Glutamatergic neuron (in vitro differentiated cells): ENCODE measurements around the gene SARDH. TPM values are rescaled to one million over a fixed set of nuclear protein-coding genes. Genes with fewer than 3 reads are reported as not detected.

ENCODE experiments used
- DNase-seq: peaks from one replicate; pipeline ENCODE4 v3.0.0; 2022
- H3K27ac Mint-ChIP-seq: one replicate; pipeline ENCODE4 v1.8.0; 2020; ENCODE audit warnings: mild to moderate bottlenecking, mixed read lengths, inconsistent platforms; ENCODE audit not compliant: unreplicated experiment
- H3K27me3 Mint-ChIP-seq: one replicate; pipeline ENCODE4 v1.8.0; 2020; ENCODE audit warnings: mild to moderate bottlenecking, moderate library complexity, mixed read lengths, inconsistent platforms; ENCODE audit not compliant: unreplicated experiment
- H3K36me3 Mint-ChIP-seq: one replicate; pipeline ENCODE4 v1.8.0; 2020; ENCODE audit warnings: mild to moderate bottlenecking, mixed read lengths, inconsistent platforms; ENCODE audit not compliant: unreplicated experiment
- H3K4me1 Mint-ChIP-seq: one replicate; pipeline ENCODE4 v1.8.0; 2020; ENCODE audit warnings: mild to moderate bottlenecking, low read depth, mixed read lengths, inconsistent platforms; ENCODE audit not compliant: unreplicated experiment
- H3K4me3 Mint-ChIP-seq: one replicate; pipeline ENCODE4 v1.8.0; 2020; ENCODE audit warnings: mild to moderate bottlenecking, mixed read lengths, inconsistent platforms; ENCODE audit not compliant: unreplicated experiment
- H3K9me3 Mint-ChIP-seq: one replicate; pipeline ENCODE4 v1.8.0; 2020; ENCODE audit warnings: mild to moderate bottlenecking, moderate library complexity, mixed read lengths, inconsistent platforms; ENCODE audit not compliant: unreplicated experiment
- total RNA-seq: library from RNA; stranded (reverse); fragmentation: NEBNext Ultra II Directional; extraction: Animal tissue kit (Norgen Biotek cat#: 25700); gene quantifications from one replicate; pipeline ENCODE4 v1.2.1, GENCODE V29; 2021; ENCODE audit not compliant: unreplicated experiment
- TF ChIP-seq, protein P1 (sequence below): fragments of 200-600 bp; sonication (generic); IDR thresholded peaks from one replicate; pipeline ENCODE4 v1.5.0; 2021; ENCODE audit not compliant: partially characterized antibody, unreplicated experiment

Gene SARDH
- total RNA-seq, 1 donor from 2014 or later, result 2.0 TPM

- H3K4me3 Mint-ChIP-seq, result no peak overlapping the region
- DNase-seq, result peak; percentile 10
- peaks cover 6% of the 10 kb centered on the region for H3K9me3 Mint-ChIP-seq
- H3K4me1 Mint-ChIP-seq, result peaks cover 22% of the 10 kb centered on the region
- peaks cover 6% of the 10 kb centered on the region for H3K27me3 Mint-ChIP-seq
- peak overlapping the region; percentile 18 for H3K27ac Mint-ChIP-seq
- H3K36me3 Mint-ChIP-seq, result no peaks in the 10 kb centered on the region
- TF ChIP-seq, protein P1, sequence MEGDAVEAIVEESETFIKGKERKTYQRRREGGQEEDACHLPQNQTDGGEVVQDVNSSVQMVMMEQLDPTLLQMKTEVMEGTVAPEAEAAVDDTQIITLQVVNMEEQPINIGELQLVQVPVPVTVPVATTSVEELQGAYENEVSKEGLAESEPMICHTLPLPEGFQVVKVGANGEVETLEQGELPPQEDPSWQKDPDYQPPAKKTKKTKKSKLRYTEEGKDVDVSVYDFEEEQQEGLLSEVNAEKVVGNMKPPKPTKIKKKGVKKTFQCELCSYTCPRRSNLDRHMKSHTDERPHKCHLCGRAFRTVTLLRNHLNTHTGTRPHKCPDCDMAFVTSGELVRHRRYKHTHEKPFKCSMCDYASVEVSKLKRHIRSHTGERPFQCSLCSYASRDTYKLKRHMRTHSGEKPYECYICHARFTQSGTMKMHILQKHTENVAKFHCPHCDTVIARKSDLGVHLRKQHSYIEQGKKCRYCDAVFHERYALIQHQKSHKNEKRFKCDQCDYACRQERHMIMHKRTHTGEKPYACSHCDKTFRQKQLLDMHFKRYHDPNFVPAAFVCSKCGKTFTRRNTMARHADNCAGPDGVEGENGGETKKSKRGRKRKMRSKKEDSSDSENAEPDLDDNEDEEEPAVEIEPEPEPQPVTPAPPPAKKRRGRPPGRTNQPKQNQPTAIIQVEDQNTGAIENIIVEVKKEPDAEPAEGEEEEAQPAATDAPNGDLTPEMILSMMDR, result no peak
Measured at GRCh38 chr9:133705576-133705975, 32.6 kb downstream of the SARDH start.

GRCh38 chr9:133704711-133705181, 33.4 kb downstream of the SARDH start:
- Mint-ChIP-seq H3K36me3 (no peaks in the 10 kb centered on the region), H3K9me3 (peaks cover 4% of the 10 kb centered on the region), H3K4me3 (no peak overlapping the region), H3K27ac (no peak overlapping the region), H3K4me1 (peaks cover 24% of the 10 kb centered on the region), H3K27me3 (peaks cover 6% of the 10 kb centered on the region)
- peak; percentile 18 for DNase-seq
- TF ChIP-seq, protein P1, result no peak

GRCh38 chr9:133703591-133704399, 34.4 kb downstream of the SARDH start:
- peaks cover 1% of the 10 kb centered on the region for H3K36me3 Mint-ChIP-seq
- H3K4me1 Mint-ChIP-seq, result peaks cover 20% of the 10 kb centered on the region

DNA sequence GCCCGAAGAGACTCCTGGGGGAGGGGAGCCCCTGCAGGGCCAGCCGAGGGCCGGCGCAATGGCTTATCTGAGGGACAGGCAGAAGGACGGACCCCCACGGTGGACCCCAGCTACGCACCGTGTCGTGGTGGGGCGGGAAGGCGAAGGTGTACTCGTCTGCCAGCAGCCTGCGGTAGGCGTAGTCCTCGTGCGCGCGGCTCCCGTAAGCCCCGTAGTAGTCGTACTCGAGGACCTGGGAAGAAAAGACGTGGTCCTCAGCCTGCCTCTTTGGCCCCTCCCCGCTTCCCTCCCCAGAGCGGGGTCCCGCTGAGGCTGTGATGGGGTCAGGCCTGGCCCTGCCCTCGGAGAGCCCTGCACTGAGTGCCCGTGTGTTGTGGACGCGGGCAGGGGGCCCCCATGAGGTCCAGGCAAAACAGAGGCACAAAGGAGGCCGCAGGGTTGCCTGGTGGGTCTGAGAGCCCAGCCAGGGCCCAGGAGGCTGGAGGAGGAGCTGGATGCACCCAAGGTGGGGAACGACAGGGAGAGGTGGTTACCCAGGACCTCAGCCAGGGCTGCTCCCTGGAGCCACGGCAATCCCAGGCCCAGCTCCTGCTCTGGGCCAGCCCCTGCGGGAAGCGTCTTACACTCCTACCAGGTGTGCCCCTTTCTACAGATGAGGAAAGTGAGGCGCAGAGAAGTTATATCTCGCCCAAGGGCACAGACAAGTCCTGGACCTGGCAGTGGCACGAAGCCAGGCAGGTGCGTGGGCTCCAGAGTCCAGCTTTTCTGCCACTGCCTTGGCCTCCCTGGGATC, 35.2 kb downstream of the SARDH start:
- Mint-ChIP-seq H3K27me3 (peaks cover 5% of the 10 kb centered on the region), H3K4me1 (peaks cover 20% of the 10 kb centered on the region), H3K4me3 (no peak overlapping the region), H3K9me3 (peaks cover 2% of the 10 kb centered on the region), H3K27ac (no peak overlapping the region), H3K36me3 (peaks cover 5% of the 10 kb centered on the region)
- peak; percentile 19 for DNase-seq
- TF ChIP-seq, protein P1, result no peak

More at GRCh38 chr9:133703591-133704399, 34.4 kb downstream of the SARDH start:
- Mint-ChIP-seq H3K27me3 (peaks cover 3% of the 10 kb centered on the region), H3K4me3 (no peak overlapping the region), H3K9me3 (peaks cover 2% of the 10 kb centered on the region), H3K27ac (no peak overlapping the region)
- peak; percentile 23 for DNase-seq
- TF ChIP-seq, protein P1, result no peak
